HepG2 (cell line): Measurements from ENCODE around the gene ZNF544. TPM values are rescaled to one million over a fixed set of nuclear protein-coding genes. Genes with fewer than 3 reads are reported as not detected.

ENCODE experiments used
- ARID4A ChIP-seq: sonication (generic); formaldehyde crosslinking; IDR thresholded peaks from 2 replicates; pipeline ENCODE4 v1.5.0; 2020; ENCODE audit warnings: mild to moderate bottlenecking, missing genetic modification reagents, borderline replicate concordance
- IKZF1 ChIP-seq: fragments of 450-650 bp; IDR thresholded peaks from 2 replicates; pipeline ENCODE4 v1.7.1; 2016
- SP2 ChIP-seq: sonication (generic); formaldehyde crosslinking; IDR thresholded peaks from 2 replicates; pipeline ENCODE4 v1.5.1; 2020; ENCODE audit warnings: mild to moderate bottlenecking, missing genetic modification reagents
- TP53 ChIP-seq: sonication (generic); formaldehyde crosslinking; conservative IDR thresholded peaks from 2 replicates; pipeline ENCODE4 v1.4.0; 2020; ENCODE audit warnings: missing genetic modification reagents
- ZBED4 ChIP-seq: sonication (generic); formaldehyde crosslinking; IDR thresholded peaks from 2 replicates; pipeline ENCODE4 v1.4.0; 2020; ENCODE audit warnings: missing genetic modification reagents, borderline replicate concordance
- ZNF317 ChIP-seq: sonication (generic); formaldehyde crosslinking; IDR thresholded peaks from 2 replicates; pipeline ENCODE4 v1.5.0; 2020; ENCODE audit warnings: mild to moderate bottlenecking, missing genetic modification reagents
- ZNF407 ChIP-seq: sonication (generic); formaldehyde crosslinking; IDR thresholded peaks from one replicate; pipeline ENCODE4 v1.5.1; 2020; ENCODE audit warnings: mild to moderate bottlenecking, missing genetic modification reagents; ENCODE audit errors: not compliant biosample characterization
- ZNF441 ChIP-seq: sonication (generic); formaldehyde crosslinking; IDR thresholded peaks from 2 replicates; pipeline ENCODE4 v1.7.0; 2021; ENCODE audit warnings: missing genetic modification reagents, borderline replicate concordance
- ZNF720 ChIP-seq: sonication (generic); formaldehyde crosslinking; IDR thresholded peaks from 2 replicates; pipeline ENCODE4 v1.4.0; 2020; ENCODE audit warnings: missing genetic modification reagents
- polyA plus RNA-seq, 8 experiments: library from polyadenylated mRNA; depleted of rRNA in 3 of 8; stranded (reverse) in 7 of 8; unstranded in 1 of 8; fragments of >200 nt; fragmentation: Illumina TruSeq in 4 of 8; extraction: Trizol in 4 of 8; gene quantifications; 2 replicates each; pipeline versions ENCODE4 v1.2.1 to v1.2.3, GENCODE V29; 2011 to 2016; ENCODE audit warnings: low read depth in 4 of 8, missing spikeins in 1 of 8, mixed read lengths in 1 of 8; ENCODE audit not compliant: insufficient read depth in 1 of 8
- total RNA-seq, 5 experiments: library from RNA; depleted of rRNA; stranded (reverse); fragments of >200 nt; fragmentation: Illumina TruSeq; extraction: Trizol; gene quantifications; 2 replicates each; pipeline ENCODE4 v1.2.3, GENCODE V29; 2016; ENCODE audit warnings: low read depth in 1 of 5

Gene ZNF544
- total and polyA plus RNA-seq, 2 of the 13 experiments (the other 11 are each of a cell fraction or from before 2014, with no cell fraction given): 13.1 to 17.0 TPM

- TF ChIP-seq ZBED4 (CRISPR knock-in tag): no peak
- no peak for TF ChIP-seq SP2 (CRISPR knock-in tag)
- TF ChIP-seq ZNF407 (CRISPR knock-in tag): peak; percentile 21
- TF ChIP-seq ARID4A (CRISPR knock-in tag): peak; percentile 84; the same call in 1 of the 2 replicates
- TF ChIP-seq ZNF317 (CRISPR knock-in tag): no peak
- no peak for TF ChIP-seq ZNF720 (CRISPR knock-in tag)
- TF ChIP-seq TP53 (CRISPR knock-in tag): peak; percentile 68; the same call in 1 of the 2 replicates
- TF ChIP-seq IKZF1: no peak
- TF ChIP-seq ZNF441 (CRISPR knock-in tag): no peak
Measured at GRCh38 chr19:58279042-58279924, 50.6 kb downstream of the ZNF544 start (continued).
